Right ventricle myocardium superior (tissue), 1 donor: ENCODE data around the gene OR13C2. TPM values are rescaled to one million over a fixed set of nuclear protein-coding genes. Genes with fewer than 3 reads are reported as not detected.
"Not testable (repeated sequence)": the region's sequence is repeated elsewhere in the genome, so short reads cannot be mapped to it uniquely, and the experiment has no call there.

Experiments
- ATAC-seq: fragments of 200-7000 bp; cut with Tn5 transposase; one replicate; pipeline ENCODE4 v1.9.1; 2020; ENCODE audit warnings: mild to moderate bottlenecking; ENCODE audit not compliant: poor library complexity
- DNase-seq: peaks from one replicate; pipeline ENCODE4 v3.0.0-alpha.2; 2020
- intact Hi-C: fragments of 100-400 bp; cut with DNase I; formaldehyde crosslinking; loops from one replicate; pipeline ENCODE4 v1.11.2; 2022
- long read RNA-seq: library from polyadenylated mRNA; unstranded; transcript quantifications from one replicate; pipeline ENCODE4 v2.0.0, GENCODE V29; 2021
- total RNA-seq: library from RNA; stranded (reverse); fragmentation: NEBNext Ultra II Directional; extraction: Animal tissue kit (Norgen Biotek cat#: 25700); gene quantifications from one replicate; pipeline ENCODE4 v1.2.1, GENCODE V29; 2021
- donor health status: DM: no; HTN: yes; CAD: no; lungs with severe emphysema.

Gene OR13C2, protein sequence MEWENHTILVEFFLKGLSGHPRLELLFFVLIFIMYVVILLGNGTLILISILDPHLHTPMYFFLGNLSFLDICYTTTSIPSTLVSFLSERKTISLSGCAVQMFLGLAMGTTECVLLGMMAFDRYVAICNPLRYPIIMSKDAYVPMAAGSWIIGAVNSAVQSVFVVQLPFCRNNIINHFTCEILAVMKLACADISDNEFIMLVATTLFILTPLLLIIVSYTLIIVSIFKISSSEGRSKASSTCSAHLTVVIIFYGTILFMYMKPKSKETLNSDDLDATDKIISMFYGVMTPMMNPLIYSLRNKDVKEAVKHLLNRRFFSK
- not detected for total RNA-seq
- long read RNA-seq = 0 reads

DNA sequence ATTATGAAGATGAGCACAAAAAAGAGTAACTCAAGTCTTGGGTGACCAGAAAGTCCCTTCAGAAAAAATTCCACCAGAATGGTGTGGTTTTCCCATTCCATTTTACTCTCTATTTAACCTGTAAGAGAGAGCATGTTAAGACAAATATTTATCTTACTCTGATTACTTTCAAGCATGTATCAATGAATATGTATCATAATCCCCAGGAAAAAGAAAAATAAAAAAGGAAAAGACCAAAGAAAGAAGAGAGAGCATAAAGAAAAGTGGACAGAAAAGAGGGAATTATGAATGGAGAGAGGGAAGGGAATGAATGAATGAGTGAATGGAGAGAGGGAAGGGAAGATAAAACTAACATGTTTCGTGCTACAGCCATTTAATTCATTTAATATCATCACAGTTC lies at the start of gene OR13C2:
TSS of gene OR13C2 (minus strand) at position 101 of the 400 bp plus-strand sequence. CDS start at position 101, 0 bp downstream.
- intact Hi-C loops, ATAC-seq, DNase-seq: not testable (repeated sequence)

DNA sequence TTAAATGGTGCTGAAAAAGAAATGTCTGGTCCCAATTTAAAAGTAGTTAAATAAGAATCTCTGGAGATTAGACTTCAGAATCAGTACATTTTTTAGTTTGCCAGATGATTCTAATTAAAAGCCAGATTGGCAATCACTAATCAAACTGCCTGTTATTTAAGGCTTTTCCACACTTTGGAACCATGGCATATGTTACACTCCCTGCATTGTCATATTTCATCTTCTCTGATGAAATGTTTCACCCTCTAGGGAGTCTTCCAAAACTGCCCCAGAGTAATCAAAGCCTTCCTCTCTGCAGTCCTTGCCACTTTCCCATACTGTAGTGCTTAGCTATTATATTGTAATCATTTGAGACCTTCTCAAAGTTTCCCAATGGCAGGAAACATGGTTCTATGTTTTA lies 30.0 kb upstream of the OR13C2 start:
- DNase-seq = no peak
- intact Hi-C loops = no loop called here
- ATAC-seq = no peak

DNA sequence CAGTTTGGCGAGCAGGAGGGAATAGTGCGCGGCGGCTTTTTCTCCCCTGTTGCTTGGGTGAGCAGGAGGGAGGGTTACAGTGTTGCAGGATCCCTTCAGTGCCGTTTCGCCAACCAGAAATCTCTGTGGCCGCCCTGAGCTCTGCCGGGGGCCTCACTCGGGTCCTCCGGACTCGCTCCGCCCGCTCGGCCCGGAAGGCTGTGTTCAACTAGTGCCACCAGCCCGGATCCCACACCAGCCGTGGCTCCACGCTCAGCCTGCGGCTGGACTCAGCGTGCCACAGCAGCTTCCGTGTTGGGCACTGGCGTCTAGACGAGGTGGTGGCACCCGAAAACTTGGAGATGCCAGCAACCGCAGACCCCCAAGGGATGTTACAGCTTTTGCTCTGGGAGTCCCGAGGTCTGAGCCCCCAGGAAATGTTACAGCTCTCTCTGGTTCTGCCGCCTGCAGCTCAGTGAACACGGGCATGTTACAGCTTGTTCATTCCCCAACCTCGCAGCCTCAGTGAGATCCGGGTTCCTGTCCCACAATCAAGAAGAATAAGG lies 28.6 kb upstream of the OR13C2 start:
- intact Hi-C loops = no loop called here
- DNase-seq (no peak), ATAC-seq (no peak)

DNA sequence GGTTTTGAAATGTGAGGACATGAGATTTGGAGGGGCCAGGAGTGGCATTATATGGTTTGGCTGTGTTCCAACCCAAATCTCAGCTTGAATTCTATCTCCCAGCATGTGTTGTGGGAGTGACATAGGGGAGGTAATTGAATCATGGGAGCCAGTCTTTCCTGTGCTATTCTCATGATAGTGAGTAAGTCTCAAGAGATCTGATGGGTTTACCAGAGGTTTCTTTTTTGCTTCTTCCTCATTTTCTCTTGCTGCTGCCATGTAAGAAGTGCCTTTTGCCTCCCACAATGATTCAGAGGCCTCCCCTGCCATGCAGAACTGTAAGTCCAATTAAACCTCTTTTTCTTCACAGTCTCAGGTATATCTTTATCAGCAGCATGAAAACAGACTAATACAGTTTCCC lies 20.5 kb upstream of the OR13C2 start:
- DNase-seq, intact Hi-C loops, ATAC-seq: not testable (repeated sequence)

DNA sequence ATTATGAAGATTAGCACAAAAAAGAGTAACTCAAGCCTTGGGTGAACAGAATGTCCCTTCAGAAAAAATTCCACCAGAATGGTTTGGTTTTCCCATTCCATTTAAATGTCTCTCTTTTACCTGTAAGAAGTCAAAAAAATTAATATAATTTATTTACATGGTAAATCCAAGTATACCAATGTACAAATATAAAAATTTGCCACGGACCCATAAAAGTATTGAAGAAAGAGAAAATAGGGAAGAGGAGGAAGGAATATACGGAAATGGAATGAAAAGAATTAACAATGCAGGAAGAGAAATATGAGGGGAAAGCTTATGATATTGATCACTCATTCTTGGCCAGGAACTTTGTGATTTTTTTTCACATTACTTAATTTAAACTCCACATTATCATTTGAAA lies 12.7 kb upstream of the OR13C2 start, which contains the start of gene OR13C9:
TSS of gene OR13C9 (minus strand) at position 101 of the 400 bp plus-strand sequence. CDS start at position 101, 0 bp downstream.
- DNase-seq (no peak), ATAC-seq (no peak)
- intact Hi-C loops = no loop called here

DNA sequence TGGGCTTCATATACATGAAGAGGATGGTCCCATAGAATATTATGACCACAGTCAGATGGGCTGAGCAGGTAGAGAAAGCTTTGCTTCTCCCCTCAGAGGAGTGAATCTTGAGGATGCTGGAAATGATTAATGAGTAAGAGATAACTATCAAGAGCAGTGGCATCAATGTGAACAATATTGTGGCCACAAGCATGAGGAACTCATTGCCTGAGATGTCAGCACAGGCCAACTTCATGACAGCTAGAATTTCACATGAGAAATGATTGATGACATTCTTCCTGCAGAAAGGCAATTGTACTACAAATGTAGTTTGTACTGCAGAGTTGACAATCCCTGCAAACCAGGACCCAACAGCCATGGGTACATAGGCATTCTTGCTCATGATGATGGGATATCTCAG lies 12.0 kb upstream of the OR13C2 start:
- no peak for DNase-seq
- intact Hi-C loops = no loop called here
- no peak for ATAC-seq

DNA sequence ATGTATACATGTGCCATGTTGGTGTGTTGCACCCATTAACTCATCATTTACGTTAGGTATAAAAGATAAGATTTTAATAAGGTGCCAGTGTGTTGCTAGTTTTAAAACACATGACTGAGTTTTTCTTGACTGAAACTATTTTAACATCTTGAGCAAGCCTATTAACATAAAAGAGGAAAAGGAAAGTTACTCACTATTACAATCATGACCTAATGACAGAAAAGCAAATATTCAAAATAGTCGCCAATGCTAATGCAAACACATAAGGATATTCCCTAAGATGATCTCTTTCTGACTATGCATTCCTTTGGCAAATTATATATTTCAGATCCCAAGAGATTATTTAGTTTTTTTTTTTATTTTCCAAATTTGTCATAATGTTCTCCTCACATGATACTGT lies 5.8 kb upstream of the OR13C2 start:
- DNase-seq (no peak), ATAC-seq (no peak)
- intact Hi-C loops = no loop called here

DNA sequence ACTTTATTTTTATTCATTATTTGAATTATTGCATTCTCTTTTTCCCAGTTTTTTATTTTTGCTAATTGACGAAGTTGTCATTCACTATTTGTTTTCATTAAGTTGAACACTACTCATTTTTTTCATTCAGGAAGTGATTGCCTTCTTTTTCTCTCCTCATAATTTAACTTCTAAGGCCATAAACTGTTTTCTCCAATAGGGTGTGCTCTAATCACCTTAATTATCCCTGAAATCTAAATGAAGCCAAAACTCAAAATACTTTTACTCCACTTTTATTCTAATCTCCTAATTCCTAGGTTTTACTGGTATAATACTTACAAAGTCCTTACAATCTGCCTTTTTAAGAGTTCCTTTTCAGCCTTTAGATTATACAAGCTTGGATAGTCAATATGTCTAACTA lies 2.9 kb upstream of the OR13C2 start:
- ATAC-seq = no peak
- intact Hi-C loops = no loop called here
- DNase-seq = no peak

DNA sequence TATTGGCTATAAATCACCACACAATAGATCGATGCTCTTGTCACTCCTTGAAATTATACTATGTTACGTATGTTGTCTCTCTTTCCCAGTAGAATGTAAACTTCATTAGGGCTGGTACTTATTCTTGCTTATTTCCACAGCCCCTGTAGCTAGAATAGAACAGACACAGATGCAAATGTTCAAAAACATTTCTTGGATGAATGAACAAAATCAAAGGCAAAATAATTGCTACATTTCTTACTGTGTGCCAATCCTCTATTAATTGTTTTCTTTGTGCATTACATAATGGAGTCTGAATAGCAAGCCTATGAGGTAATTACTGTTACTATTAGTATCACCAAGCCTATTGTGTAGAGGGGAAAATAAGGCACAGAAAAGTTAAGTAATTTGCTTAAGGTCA lies 725 bp upstream of the OR13C2 start:
- intact Hi-C loops = no loop called here
- DNase-seq (no peak), ATAC-seq (no peak)

DNA sequence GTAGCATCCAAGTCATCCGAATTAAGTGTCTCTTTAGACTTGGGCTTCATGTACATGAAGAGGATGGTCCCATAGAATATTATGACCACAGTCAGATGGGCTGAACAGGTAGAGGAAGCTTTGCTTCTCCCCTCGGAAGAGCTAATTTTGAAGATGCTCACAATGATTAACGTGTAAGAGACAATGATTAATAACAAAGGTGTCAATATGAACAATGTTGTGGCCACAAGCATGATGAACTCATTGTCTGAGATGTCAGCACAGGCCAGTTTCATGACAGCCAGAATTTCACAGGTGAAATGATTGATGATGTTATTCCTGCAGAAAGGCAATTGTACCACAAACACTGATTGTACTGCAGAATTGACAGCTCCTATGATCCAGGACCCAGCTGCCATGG lies 626 bp downstream of the OR13C2 start:
- DNase-seq = no peak
- intact Hi-C loops = no loop called here
- ATAC-seq = no peak

DNA sequence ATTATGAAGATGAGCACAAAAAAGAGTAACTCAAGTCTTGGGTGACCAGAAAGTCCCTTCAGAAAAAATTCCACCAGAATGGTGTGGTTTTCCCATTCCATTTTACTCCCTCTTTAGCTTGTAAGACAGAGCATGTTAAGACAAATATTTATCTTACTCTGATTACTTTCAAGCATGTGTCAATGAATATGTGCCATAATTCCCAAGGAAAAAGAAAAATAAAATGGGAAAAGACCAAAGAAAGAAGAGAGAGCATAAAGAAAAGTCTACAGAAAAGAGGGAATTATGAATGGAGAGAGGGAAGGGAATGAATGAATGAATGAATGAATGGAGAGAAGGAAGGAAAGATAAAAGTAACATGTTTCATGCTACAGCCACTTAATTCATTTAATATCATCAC lies 6.1 kb downstream of the OR13C2 start, which contains the start of gene OR13C5:
TSS of gene OR13C5 (minus strand) at position 101 of the 400 bp plus-strand sequence. CDS start at position 101, 0 bp downstream.
- ATAC-seq, DNase-seq, intact Hi-C loops: not testable (repeated sequence)

DNA sequence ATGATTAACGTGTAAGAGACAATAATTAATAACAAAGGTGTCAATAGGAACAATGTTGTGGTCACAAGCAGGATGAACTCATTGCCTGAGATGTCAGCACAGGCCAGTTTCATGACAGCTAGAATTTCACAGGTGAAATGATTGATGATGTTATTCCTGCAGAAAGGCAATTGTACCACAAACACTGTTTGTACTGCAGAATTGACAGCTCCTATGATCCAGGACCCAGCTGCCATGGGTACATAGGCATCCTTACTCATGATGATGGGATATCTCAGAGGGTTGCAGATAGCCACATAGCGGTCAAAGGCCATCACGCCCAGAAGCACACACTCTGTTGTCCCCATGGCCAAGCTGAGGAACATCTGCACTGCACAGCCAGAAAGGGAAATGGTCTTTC lies 6.7 kb downstream of the OR13C2 start:
- DNase-seq, intact Hi-C loops, ATAC-seq: not testable (repeated sequence)

DNA sequence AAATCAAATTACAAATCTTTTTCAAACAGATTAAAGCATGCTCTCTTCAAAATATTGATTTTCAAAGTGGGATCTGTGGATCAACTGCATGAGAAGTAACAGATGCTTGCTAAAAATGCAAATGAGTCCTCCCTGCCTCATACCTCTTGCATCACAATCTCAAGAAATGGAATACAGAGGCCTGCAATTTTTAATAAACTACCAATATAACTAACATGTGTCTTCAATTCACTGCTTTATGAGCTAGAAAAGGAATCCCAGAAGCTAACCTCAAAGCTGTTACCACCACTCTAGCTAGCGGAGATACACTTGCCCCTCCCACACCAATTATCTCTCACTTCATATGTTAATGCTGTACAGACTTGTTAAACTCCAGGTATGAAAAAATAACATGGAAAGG lies 15.8 kb downstream of the OR13C2 start:
- intact Hi-C loops = no loop called here
- no peak for ATAC-seq
- DNase-seq = no peak

DNA sequence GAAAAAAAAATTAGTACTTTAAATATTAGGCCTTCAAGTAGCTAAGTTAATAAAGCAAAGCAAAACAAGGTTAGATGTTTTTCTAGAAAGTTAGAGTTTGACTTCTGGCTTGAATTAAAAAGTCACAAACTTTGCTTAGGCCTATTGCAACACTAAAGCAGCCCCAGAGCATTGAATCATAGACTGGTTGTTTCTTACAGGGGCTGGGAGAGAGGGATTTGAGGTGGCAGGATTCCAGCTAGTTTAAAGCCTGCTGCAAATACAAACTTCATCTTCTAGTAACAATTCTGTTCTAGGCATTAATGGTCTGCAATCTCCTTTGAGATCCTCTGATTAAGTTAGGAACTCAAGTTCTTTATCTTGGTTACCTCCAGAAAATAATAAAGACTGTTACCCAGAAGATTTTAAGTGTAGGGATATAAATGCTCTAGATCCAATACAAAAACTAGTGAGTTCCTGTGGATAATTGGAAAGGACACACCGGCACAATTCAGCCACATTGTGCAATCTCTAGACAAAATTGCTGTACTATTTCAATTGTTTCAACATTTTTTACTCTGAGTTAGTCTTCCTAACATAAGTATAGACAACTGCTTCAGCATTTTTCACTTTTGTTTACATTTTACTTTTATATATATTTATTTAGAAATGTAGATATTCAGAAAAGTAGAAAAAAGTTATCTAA lies 18.8 kb downstream of the OR13C2 start:
- intact Hi-C loops = no loop called here
- DNase-seq (no peak), ATAC-seq (peak; percentile 65)

DNA sequence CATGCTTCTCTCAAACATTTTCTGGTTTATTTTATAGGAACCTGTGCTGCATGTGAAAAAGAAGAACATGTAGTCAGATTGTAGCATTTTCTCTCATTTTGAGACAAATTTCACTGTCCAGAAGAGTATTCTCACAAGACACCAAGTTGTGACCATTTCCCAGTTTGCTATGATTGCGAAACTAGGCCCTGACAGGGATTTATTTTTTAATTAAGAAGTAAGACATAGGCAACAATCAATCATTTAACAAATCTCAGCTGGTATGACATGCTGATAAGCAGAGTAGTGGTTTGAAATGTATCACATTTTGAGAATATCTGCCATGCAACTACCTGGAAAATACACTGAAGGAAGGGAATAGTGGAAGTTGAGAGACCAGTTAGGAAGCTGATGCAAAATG lies 24.9 kb downstream of the OR13C2 start:
- ATAC-seq (no peak), DNase-seq (no peak)
- intact Hi-C loops = no loop called here

DNA sequence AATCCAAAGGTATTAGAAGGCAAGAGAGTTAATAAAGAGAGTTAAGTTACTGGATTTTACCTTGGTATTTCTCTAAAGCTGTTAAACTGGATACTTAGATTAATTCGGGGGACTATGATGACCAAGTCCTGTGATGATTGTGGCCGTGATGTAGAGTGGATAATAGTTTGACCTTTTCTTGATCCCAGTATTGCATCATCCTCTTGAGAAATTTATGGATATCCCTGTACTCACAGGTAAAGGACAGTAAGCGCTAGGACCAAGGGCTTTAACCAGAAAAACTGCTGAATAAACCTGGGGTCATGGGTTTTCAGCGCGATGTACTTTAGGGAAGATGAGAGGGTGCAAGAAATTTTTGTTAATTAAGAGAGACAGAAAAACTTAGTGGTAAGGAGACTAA lies 28.2 kb downstream of the OR13C2 start:
- intact Hi-C loops = no loop called here
- DNase-seq (no peak), ATAC-seq (no peak)

DNA sequence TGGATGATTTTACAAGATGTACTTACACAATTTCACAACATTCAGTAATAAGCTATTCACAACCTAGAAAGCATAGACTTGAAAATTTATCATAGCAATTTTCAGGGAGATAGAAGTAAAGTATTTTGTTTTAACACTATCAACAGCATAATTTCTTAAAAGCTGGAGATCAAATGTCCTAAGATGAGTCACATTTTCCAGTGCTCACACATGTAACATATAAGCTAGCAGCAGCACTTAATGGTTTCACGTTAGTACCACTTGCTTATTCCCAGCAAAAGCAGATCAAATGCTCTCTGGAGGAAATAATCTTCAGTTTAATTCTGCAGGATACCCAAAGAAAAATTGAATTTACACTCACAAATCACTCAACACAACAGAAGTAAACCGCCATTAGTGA lies 30.0 kb downstream of the OR13C2 start:
- DNase-seq (no peak), ATAC-seq (no peak)
- intact Hi-C loops = no loop called here

DNA sequence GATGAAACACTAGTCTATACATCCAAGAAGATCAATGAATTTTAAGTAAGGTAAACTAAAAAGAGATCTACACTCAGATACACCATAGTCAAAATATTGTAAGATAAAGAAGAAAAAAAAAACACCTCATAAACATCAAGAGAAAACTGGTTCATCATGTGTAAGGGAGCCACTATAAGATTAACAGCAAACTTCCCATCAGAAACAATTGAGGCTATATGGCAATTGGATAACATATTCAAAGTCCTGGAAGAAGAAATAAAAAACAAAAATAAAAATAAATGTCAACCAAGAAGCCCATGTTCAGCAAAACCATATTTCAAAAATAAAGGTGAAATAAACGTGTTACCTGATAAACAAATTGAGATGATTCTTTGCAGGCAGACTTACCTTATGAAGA lies 32.8 kb downstream of the OR13C2 start:
- intact Hi-C loops = no loop called here
- ATAC-seq (no peak), DNase-seq (no peak)

DNA sequence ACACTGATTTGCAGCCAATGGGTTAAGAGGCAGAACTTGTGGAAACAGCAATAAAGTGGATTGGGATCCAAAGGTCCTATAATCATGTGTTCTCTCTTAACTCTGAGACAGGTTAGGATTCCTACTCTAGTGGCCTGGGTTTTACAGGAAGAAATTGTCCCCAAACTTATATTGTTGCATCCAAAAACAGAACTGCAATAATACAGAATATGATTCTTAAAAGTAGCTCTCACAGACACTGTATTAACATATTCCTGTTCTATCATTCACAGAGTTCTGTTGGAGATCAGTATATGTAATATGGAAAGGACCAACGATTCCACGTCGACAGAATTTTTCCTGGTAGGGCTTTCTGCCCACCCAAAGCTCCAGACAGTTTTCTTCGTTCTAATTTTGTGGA lies 36.6 kb downstream of the OR13C2 start, which contains the start of gene OR13C8:
TSS of gene OR13C8 (plus strand) at position 301 of the 400 bp plus-strand sequence. CDS start at position 301, 0 bp downstream.
- intact Hi-C loops = no loop called here
- ATAC-seq (no peak), DNase-seq (no peak)

DNA sequence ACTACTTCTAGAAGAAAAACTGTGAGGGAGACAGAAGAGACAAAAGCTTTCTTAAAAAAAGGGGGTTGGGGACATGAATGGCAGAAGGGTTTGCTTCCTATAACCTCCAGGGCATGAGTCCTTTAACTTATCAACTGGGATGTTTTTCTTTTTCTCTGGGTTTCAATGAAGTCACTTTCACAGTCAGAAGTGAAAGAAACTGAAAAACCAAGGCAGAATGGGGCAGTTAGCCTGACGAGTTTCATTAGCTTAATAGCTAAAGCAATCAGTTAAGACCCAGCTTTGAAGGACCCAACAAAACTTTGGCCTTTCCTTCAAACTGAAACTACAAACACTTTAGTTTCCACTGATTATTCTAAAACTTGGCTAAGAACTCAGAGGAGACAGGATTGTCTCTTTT lies 41.1 kb downstream of the OR13C2 start:
- ATAC-seq (no peak), DNase-seq (no peak)

More for the DNA sequence above, 41.1 kb downstream of the OR13C2 start:
- intact Hi-C loops = no loop called here
